ENCODE measurements around the gene ROR1.

ROR1 gene

GRCh38 chr1:63891060-63891690 is 117.4 kb downstream of the ROR1 start:
- Histone ChIP-seq H2AFZ (no peak overlapping the region), H3K4me3 (ENCODE audit: low read depth, low read length) (no peak overlapping the region), H3K4me1 (peaks cover 2% of the 10 kb centered on the region), H3K9me3 (ENCODE audit: control insufficient read depth, low read length) (no peaks in the 10 kb centered on the region), H3K36me3 (ENCODE audit: control insufficient read depth, insufficient read depth, low read length) (no peaks in the 10 kb centered on the region), H3K4me2 (ENCODE audit: low read length) (no peak overlapping the region), H3K79me2 (no peaks in the 10 kb centered on the region), H3K27me3 (ENCODE audit: control insufficient read depth, insufficient read depth, low read length) (no peaks in the 10 kb centered on the region), H3K9ac (no peak overlapping the region), H3K27ac (no peak overlapping the region)
- no peak for TF ChIP-seq CTCF (IDR thresholded peaks at IDR 0.05)

GRCh38 chr1:63892632-63893395 is 119.0 kb downstream of the ROR1 start:
- Histone ChIP-seq H3K9me3 (ENCODE audit: control insufficient read depth, low read length) (no peaks in the 10 kb centered on the region), H3K9ac (no peak overlapping the region), H3K36me3 (ENCODE audit: control insufficient read depth, insufficient read depth, low read length) (no peaks in the 10 kb centered on the region), H3K27me3 (ENCODE audit: control insufficient read depth, insufficient read depth, low read length) (no peaks in the 10 kb centered on the region), H2AFZ (peak overlapping the region; percentile 15), H3K4me3 (ENCODE audit: low read depth, low read length) (no peak overlapping the region), H3K4me1 (peaks cover 2% of the 10 kb centered on the region), H3K27ac (no peak overlapping the region), H3K79me2 (no peaks in the 10 kb centered on the region), H3K4me2 (ENCODE audit: low read length) (no peak overlapping the region)
- TF ChIP-seq CTCF (IDR thresholded peaks at IDR 0.05), result no peak

GRCh38 chr1:63893976-63894375 is 120.2 kb downstream of the ROR1 start:
- H3K27ac ChIP-seq, result no peak overlapping the region
- H3K4me1 ChIP-seq, result peaks cover 2% of the 10 kb centered on the region
- no peak overlapping the region for H2AFZ ChIP-seq
- H3K36me3 ChIP-seq (ENCODE audit: control insufficient read depth, insufficient read depth, low read length), result no peaks in the 10 kb centered on the region
- H3K4me3 ChIP-seq (ENCODE audit: low read depth, low read length), result no peak overlapping the region
- no peak overlapping the region for H3K4me2 ChIP-seq (ENCODE audit: low read length)
- H3K79me2 ChIP-seq, result no peaks in the 10 kb centered on the region
- TF ChIP-seq CTCF (IDR thresholded peaks at IDR 0.05), result no peak
- H3K9ac ChIP-seq, result no peak overlapping the region
- no peaks in the 10 kb centered on the region for H3K27me3 ChIP-seq (ENCODE audit: control insufficient read depth, insufficient read depth, low read length)
- H3K9me3 ChIP-seq (ENCODE audit: control insufficient read depth, low read length), result no peaks in the 10 kb centered on the region

- H3K9me3 ChIP-seq (ENCODE audit: control insufficient read depth, low read length), result no peaks in the 10 kb centered on the region
- no peak overlapping the region for H3K4me3 ChIP-seq (ENCODE audit: low read depth, low read length)
- peaks cover 2% of the 10 kb centered on the region for H3K4me1 ChIP-seq
- H3K27ac ChIP-seq, result no peak overlapping the region
- no peak overlapping the region for H3K9ac ChIP-seq
- H3K27me3 ChIP-seq (ENCODE audit: control insufficient read depth, insufficient read depth, low read length), result no peaks in the 10 kb centered on the region
- no peak overlapping the region for H2AFZ ChIP-seq
- H3K36me3 ChIP-seq (ENCODE audit: control insufficient read depth, insufficient read depth, low read length), result no peaks in the 10 kb centered on the region
- no peak for TF ChIP-seq CTCF (IDR thresholded peaks at IDR 0.05)
- no peaks in the 10 kb centered on the region for H3K79me2 ChIP-seq
- no peak overlapping the region for H3K4me2 ChIP-seq (ENCODE audit: low read length)
Observed at GRCh38 chr1:63894627-63895265, 120.9 kb downstream of the ROR1 start.

Measured in parathyroid adenoma (tissue), 2 donors.